ENCODE data around the gene CLN6.

GRCh38 chr15:68201153-68201878 is 28.2 kb downstream of the CLN6 start:
- TF ChIP-seq CTCF (IDR thresholded peaks at IDR 0.05; ENCODE audit: low read depth, low read length) (no peak), POLR2A (IDR thresholded peaks at IDR 0.05; ENCODE audit: extremely low read depth, insufficient read length) (no peak), MYC (IDR thresholded peaks at IDR 0.05; ENCODE audit: low read depth, low read length) (no peak)
